Measurements from ENCODE around the gene MGST3.
A peak's percentile ranks its signal among the peaks of the same experiment; 100 is the strongest.
"Not testable (repeated sequence)": the region's sequence is repeated elsewhere in the genome, so short reads cannot be mapped to it uniquely, and the experiment has no call there.

Gene MGST3

DNA sequence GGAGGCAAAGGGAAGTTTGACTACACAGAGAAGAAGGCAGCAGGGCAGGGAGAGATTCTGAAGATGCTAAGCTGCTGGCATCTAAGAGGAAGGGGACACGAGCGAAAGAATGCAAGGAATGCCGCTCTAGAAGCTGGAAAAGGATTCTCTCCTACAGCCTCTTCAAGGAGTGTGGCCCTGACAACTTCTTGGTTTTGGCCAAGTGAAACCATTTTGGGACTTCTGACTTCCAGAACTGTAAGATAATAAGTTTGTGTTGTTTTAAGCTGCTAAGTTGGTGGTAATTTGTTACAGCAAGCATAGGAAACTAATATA, 28.5 kb downstream of the MGST3 start:
- no peak for DNase-seq

DNA sequence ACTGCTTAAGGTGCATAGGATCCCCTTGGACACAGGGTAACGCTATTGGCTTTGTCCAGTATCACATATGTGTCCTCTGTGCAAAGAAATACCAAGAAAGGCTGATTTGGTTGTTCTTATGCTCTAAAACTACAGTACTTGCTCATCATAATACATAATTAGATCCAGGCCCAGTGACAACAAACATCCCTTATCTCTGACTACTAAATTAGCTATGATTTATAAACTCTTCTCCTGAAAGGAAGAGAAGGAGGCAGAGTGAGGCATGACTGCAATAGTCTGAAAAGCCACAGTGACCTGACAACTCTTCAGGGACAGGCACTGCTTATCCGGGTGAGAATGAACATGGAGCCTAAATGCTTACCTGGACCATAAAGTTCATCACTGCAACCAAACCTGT, 30.7 kb downstream of the MGST3 start:
- DNase-seq: no peak

DNA sequence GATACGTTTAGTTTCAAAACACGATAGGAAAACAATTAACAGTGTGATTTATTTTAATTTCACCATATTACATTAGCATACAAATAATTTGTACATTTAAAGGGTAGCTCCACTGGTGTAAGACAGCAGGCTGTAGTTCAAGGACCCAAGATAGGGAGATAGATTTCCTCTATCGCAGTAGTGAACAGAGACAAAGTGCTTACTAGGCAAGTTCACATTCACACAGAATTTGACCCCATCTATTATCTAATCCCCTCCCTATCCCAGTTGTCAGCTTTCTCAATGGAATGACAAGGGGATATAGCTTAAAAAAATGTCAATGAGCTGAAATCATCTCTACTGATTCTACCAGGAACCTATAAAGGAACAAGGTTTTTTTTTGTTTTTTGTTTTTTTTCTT, 31.2 kb downstream of the MGST3 start:
- DNase-seq: no peak

DNA sequence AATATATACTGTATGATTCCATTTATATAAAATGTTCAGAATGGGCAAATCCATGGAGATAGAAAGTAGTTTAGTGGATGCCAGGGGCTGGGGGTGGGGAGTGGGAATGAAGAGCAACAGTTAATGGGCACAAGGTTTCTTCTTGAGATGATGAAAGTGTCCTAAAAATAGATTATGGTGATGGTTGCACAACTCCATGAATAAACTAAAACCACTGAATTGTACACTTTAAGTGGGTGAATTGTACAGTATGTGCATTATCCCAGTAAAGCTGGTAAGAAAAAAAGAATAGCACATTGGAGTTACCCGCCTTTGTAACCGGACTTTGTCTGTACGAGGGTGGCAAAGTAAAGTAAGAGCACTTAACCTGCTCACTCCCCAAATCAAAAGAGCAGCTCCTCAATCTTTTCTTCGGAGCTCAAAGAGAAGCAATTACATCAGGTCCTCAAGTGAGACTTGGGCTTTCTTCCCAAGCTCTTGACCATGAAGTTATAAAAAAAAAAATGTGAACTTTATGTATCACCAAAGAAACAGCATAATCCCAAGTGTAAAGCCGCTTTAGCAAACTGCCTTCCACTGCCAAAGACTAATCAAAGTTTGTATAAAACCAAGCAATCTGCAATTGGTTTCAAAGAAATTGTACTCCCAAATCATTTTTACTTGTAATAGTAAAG, 35.3 kb downstream of the MGST3 start:
- DNase-seq: no peak

DNA sequence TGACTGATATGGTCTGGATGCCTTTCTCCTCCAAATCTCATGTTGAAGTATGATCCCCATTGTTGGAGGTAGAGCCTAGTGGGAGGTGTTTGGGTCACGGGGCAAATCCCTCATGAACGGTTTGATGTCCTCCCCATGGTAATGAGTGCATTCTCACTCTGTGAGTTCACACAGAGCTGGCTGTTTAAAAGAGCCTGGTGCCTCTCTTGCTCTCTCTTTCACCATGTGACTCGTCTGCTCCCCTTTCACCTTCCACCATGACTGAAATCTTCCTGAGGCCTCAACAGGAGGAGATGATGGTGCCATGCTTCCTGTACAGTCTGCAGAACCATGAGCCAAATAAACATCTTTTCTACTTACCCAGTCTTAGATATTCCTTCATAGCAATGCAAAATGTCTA, 37.1 kb downstream of the MGST3 start:
- no peak for DNase-seq

DNA sequence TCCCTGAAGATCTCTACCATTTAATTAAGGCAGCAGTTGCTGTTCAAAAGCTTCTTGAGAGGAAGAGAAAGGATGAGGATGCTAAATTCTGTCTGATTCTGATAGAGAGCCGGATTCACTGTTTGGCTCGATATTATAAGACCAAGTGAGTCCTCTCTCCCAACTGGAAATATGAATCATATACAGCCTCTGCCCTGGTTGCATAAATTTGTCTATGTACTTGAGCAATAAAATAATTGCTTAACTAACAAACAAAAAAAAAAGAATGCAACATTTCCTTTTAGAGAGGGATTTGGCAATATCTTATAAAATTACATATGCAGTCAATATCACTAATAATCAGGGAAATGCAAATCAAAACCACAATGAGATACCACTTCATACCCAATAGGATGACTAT, 40.5 kb downstream of the MGST3 start:
- no peak for DNase-seq

DNA sequence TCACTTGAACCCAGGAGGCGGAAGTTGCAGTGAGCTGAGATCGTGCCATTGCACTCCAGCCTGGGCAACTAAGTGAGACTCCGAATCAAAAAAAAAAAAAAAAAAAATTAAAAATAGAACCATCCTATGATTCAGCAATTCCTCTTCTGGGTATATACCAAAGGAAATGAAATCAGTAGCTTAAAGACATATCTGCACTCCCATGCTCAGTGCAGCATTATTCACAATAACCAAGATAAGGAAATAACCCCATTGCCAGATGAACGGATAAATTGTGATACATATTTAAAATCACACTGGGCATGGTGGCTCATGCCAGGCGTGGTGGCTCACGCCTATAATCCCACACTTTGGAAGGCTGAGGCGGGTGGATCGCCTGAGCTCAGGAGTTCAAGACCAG, 43.6 kb downstream of the MGST3 start:
- no peak for DNase-seq

DNA sequence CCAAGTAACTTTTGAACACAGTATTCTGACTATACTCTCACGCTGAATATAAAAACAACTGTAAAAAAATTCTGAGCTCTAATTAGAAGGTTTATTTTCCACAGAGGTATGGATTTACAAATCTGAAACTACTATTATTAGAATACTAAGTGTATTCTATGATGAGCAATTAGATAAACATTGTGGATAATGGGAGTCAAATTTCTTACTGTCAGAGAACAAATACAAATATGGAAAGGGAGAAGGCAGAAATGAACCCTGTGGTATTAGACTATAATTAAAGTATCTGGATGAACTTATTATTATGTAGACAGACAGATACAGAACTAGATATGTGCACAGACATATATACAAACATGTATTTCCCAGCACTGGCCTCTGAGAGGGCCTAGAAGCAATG, 44.8 kb downstream of the MGST3 start:
- DNase-seq: no peak

DNA sequence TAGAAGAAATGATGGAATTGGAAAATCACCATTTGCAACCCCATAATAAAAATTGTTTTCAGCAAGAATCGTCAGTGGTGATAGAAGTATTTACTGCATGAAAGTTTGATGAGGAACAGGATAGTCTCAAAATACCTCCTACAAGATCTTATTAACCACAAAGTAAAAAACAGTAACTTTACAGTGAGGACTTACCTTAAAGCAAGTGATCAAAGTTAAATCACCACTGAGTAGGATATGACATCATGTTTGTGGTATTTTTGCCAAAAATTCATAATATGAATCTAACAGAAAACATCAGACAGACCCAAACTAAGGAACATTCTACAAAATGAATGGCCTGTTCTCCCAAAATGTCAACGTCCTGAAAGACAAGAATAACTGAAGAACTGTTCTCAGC, 47.5 kb downstream of the MGST3 start:
- DNase-seq: no peak

DNA sequence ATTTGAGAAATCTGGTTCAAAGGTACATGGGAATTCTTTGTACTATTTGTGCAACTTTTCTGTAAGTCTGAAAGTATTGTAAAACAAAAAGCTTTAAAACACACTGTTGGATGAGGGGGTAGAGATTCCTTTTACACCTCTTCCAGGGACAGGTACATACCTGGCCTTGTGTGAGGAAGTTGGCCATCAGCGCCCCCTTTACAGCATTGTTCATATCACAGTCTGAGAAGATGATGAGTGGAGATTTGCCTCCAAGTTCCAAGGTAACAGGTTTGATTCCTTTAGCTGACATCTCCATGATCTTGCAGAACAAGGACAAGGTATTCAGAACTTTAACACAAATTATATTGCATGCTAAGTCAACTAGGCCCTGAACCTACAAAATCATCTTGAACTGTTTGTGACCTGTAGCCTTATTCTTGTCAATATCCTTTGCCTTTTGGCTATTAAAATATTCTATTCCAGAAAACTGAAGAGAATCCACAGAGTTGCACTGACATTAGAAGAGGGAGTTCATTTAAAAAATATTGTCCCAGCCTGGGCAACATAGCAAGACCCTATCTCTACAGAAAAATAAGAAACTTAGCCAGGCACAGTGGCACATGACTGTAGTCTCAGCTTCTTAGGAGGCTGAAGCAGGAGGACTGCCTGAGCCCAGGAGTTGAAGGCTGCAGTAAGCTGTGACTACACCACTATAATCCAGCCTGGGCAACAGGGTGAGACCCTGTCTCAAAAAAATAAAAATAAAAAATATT, 48.4 kb downstream of the MGST3 start:
- no peak for DNase-seq

DNA sequence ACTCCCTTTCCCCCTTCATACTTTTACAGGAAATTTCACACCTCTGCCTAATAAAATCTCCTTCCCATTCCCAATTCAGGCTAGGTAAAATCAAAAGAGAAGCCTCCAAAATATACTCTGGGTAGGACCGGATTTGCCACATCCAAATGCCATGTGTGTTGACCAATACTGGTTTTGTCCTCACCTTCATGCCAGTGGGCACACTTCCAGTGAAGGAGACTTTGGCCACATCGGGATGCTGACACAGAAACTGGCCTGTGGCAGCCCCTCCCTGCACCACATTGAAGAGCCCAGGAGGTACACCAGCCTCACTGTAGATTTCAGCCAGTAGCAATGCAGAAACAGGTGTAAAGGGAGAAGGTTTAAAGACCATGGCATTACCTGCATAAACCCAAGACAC, 49.3 kb downstream of the MGST3 start:
- DNase-seq: no peak

DNA sequence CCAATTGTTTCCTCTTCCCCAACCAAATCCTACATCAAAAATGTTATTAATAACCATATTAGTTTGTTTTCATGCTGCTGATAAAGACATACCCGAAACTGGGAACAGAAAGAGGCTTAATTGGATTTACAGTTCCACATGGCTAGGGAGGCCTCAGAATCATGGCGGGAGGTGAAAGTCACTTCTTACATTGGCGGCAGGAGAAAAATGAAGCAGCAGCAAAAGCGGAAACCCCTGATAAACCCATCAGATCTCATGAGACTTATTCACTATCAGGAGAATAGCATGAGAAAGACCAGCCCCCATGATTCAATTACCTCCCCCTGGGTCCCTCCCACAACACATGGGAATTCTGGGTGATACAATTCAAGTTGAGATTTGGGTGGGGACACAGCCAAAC, 49.7 kb downstream of the MGST3 start:
- DNase-seq: not testable (repeated sequence)

DNA sequence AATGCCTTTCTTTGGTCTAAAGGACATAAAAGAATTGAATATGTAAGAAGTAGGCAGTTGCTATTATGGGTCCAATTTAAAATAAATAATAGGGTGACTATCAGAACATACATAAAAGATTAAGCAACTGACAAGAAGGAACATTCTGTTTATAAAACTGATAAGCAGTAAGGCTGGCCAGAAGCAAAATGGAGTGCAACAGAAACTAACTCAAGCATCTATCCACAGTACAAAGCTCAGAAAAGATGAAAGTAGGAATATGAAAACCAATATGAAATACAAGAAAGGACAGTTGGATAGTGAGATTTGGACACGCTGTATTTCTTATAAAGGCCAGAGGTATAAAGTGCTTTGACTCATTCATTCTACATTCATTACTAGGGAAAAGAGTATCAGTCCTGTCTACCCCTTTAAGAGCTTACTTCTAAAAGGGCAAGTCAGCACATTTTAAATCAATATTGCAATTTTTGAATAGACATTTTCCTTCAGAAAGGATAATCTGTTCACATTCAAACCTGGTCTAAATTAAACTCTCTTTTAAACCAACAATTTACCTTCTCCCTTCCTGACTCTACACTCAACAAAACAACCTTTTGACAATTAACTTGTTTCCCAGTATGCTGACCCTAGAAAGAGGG, 52.9 kb downstream of the MGST3 start:
- DNase-seq: no peak

DNA sequence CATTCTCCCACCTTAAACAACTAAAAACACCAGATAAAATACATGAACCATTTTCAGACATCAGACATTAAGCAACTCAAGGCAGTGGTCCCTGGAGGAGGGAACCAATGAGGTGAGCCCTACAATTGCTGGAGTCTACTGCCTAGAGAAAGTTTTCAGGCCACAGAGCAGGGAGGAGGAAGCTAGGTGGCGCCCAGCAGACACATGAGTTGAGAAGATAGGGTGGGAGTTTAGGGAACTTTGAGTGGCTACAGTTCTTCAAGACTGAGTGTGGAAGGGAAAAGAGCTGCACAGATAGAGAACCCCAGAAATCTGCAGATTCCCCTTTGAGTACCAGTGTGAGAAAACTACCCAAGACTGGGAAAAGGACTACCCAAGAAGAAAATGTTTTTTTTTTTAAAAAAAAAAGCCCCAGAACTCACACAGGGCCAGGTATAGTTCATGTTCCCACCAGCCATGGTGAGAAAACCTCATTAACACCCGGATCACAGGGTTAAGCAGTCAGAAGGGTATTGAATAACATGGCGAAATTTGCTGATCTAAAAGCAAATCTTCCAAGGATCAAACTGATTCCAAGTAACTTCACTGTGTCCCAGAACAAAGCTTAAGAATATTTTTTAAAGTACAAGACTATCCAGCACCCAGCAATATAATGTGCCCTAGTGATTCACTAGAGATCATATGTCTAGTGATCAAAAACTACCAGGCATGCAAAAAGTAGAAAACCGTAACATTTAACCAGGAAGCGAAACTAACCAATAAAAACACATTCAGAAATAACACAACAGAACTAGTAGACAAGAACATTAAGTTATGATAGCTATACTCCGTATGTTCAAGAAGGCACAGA, 55.3 kb downstream of the MGST3 start:
- DNase-seq: no peak

DNA sequence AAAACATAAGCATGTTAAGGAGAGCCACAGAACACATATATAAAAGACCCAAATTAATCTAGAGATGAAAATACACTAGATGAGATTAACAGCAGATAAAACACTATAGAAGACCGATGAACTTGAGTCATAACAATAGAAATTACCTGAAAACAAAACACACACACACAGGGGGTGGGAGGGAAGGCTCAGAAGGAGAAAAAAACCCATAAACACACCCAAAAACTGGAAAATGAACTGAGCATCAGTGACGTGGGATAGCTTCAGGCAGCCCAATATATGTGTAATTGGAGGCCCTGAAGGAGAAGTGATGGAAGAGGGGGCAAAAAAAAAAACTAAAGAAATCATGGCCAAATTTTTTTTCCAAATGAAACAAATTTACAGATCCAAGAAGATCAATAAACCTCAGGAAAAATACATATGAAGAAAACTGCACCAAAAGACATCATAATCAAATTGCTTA, 56.0 kb downstream of the MGST3 start:
- no peak for DNase-seq

DNA sequence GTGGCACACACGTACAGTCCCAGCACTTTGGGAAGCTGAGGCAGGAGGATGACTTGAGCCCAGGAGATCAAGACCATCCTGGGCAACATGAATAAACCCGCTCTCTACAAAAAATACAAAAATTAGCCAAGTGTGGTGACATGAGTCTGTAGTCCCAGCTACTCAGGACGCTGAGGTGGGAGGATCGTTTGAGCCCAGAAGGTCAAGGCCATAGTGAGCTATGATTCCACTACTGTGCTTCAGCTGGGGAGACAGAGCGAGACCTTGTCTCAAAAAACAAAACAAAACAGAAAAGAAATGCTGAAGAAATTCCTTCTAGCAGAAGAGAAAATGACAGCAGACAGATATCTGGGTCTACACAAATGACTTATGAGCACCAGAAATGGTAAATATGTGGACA, 57.0 kb downstream of the MGST3 start:
- no peak for DNase-seq

DNA sequence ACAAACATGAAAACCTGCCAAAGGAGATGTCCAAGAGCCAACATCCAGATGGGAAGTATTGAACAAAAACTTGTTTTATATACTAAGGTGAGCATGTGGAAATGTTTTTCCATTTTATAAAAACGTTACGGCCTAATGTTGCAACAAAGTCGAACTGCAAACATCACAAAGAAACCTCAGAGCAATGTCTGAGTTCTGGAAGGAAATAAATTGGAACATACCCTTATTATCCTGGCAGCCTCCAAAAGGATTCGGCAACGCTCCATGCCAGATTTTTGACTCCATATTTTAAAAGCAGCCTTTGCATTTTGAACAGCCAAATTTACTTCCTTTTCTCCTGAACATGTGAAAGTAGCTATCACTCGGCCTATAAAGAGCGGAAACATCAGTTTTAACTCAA, 64.0 kb downstream of the MGST3 start:
- no peak for DNase-seq

DNA sequence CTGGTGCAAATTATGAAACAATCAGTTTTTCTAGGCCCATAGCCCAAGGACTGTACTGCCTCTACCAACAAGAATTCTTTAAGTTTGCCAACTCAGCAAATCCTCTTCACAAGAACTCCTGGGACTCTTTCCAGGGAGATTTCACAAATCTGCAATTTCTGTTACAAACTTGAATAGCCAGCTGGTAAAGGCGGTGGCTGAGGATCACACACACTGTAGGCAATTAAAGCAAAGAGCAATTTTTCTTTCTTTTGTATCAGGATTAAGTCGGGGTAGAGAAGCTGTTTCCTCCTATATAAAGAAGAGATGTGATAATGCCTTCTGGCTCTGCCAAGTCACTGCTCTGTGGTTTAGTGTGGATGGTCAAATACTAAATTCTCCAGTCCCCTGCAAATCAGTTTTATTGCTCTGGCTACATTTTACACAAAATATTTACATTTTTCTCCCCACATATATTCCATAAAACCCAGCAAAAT, 65.6 kb downstream of the MGST3 start:
- DNase-seq: no peak

DNA sequence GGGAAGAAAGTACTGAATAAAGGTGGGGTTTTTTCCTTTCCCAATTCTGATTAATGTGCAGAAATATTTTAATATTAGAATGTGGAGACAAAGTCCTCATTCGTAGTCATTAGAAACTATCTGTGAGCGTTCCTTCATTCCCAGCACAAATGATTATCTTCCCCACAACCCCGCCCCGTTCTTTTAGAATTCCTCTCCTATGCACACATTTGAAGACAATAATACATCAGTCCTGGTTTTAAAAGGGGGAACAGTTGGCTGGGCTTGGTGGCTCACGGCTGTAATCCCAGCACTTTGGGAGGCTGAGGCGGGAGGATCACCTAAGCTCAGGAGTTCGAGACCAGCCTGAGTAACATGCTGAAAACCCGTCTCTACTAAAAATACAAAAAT, 66.5 kb downstream of the MGST3 start:
- no peak for DNase-seq

DNA sequence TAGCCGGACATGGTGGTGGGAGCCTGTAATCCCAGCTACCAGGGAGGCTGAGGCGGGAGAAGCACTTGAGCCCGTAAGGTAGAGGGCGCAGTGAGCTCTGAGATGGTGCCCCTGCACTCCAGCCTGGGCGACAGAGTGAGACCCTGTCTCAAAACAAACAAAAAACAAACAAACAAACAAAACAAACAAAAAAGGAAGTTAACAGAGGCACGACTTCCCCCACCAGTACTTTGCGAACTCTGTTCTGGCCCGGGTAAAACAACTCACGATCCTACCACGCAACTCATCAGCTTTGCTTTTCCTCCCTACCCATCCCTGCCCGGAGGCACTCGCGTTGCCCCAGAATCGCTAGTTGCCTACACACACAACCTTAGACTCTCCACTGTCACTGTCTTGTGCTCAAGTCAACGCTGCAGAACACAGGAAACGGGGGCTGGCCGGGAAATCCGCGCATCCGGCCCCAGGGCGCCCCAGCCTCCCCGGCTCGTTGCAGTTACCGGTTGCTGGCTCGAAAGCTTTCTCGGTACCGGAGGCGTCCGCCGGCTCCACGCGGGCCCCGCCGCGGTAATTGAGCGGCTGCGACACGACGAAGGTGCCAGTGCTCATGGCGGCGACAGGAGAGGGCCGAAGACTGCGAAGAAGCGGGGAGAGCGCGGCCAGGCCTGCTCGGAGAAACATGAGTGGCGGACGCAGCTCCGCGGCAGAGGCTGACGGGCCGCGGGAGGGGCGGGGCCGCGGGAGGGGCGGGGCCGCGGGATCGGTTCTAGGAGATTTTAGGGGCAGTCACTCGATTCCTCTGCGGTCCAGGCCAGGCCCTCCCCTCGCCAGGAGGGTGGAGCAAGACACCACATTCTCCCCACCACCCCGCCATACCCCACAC, 67.1 kb downstream of the MGST3 start, which contains the start of gene ALDH9A1:
Gene ALDH9A1, minus strand, starts transcription at position 682 of the 880 bp plus-strand sequence. Its CDS starts 4 bp downstream, at position 678.
- peak; percentile 77 for DNase-seq

DNA sequence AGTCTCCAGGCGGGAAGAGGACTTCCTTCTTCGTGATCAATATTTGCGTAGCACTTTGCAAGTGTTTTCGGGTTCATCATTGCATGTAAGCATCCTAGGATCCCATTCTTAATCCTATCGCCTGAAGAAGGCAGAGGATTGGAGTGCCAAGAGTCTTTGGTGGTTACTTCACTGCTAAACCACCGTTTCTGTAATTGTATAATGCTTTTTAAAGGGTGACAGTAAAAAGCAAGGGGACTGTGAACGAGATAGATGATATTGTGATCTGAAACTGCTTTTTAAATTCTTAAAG, 67.7 kb downstream of the MGST3 start:
- DNase-seq: no peak

DNA sequence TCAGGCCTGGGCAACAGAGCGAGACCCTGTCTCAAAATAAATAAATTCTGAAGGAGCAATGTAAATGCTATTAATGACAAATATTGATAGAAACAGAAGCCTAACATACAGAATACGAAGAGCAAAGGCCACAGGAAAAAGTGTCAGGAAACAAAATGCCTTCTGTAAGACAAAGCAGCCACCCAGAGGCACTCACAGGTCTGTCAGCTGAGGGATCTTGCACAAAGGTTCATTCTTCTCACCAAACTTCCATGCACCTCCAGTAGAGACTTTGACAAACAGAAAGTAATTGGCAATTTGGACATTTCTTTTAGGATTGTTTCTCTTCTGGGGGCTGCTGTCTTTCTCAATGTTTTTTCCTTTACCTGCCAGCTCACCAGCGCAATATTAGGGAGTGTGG, 68.5 kb downstream of the MGST3 start:
- no peak for DNase-seq

All from GOT3 (cell line).